Embryonic facial prominence (tissue), 1 donor: Measurements from ENCODE around the gene PNPLA7.

Experiments used
- DNase-seq: peaks from one replicate; pipeline ENCODE4 v3.0.0-alpha.2; 2016; ENCODE audit errors: extremely low spot score

Gene PNPLA7

DNA sequence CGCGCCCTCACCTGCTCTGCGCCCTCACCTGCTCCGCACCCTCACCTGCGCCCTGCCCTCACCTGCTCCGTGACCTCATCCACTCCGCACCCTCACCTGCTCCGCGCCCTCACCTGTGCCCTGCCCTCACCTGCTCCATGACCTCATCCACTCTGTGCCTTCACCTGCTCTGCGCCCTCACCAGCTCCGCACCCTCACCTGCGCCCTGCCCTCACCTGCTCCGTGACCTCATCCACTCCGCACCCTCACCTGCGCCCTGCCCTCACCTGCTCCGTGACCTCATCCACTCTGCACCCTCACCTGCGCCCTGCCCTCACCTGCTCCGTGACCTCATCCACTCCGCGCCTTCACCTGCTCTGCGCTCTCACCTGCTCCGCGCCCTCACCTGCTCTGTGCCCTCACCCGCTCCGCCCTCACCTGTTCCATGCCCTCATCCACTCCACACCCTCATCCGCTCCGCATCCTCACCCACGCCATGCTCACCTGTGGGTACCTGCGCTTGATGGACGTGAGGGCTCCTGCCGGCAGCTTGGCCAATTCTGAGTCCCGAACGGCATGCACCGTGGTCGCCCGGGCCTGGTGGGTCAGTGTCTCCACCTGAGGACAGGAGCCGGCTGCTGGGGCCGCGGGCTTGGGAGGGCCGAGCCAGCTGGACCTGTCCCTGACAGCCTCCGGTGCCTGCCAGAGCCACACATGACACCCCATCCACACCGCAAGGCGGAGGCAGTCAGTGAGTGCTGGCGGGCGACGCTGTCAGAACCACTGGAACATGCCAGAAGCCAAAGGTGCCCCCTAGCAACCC lies 55.5 kb downstream of the PNPLA7 start:
- DNase-seq = no peak

GRCh38 chr9:137494104-137494544 lies 56.1 kb downstream of the PNPLA7 start:
- no peak for DNase-seq

DNA sequence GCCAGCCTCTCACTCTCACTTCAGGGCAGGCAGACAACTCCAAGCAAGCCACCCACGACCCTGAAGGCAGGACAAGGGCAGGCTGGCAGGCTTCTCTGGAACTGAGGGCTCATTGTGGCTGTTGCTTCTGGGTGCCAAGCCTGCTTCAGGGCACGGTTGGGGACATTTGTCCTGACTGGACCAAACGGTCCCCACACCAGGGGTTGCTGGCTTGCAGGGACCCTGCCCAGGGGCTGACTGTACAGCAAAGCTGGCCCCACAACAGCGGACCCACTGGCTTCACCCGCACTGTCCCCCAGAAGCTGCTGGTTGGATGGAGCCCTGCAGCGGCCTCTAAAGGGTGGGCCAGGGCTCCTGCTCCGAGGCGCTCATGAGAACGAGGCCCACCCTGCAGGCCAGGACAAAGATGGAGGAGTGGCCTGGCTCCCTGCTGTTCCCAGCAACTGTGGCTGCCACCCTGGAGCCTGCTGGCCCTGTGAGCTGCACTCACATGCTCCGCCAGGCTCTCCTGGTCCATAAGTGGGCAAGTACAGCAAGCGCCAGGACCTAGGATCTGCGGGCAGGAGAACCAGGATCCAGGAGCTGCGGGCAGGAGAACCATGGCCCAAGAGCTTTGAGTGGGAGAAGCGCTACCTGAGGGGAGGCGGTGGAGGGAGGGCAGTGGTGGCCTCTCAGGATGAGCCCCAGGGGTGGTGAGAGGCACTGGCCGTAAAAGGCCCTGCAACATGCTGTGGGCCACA lies 56.7 kb downstream of the PNPLA7 start:
- no peak for DNase-seq

DNA sequence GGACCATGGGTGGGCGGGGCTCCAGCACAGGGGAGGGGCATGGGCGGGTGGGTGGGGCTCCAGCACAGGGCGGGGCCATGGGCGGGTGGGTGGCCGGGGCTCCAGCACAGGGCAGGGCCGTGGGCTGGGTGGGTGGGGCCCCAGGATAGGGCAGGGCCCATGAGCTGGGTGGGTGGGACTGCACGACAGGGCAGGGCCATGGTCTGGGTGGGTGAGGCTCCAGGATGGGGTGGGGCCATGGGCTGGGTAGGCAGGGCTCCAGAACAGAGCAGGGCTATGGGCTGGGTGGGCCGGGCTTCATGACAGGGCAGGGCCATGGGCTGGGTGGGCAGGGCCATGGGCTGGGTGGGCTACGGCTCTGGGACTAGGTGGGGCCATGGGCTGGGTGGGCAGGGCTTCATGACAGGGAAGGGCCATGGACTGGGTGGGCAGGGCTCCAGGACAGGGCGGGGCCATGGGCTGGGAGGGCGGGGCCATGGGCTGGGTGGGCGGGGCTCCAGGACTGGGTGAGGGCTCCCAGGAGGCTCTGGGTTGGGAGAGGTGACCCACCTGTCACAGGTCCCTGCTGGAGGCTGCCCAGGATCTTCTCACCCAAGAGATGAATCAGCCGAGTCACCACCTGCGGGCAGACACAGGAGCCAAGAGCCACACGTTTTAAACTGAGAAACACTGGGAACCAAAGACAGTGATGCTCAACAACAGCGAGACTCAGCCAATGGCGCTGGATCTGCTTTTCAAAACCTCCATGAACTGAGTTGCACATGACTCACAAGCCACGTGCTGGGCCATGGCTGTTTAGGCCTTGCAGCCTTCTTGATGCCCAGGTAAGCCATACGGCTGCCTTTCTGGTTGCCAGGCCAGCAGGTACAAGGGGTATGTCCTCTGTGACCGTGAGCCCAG lies 57.5 kb downstream of the PNPLA7 start:
- no peak for DNase-seq

- DNase-seq = no peak
Measured at GRCh38 chr9:137491735-137492432, 58.3 kb downstream of the PNPLA7 start.

DNA sequence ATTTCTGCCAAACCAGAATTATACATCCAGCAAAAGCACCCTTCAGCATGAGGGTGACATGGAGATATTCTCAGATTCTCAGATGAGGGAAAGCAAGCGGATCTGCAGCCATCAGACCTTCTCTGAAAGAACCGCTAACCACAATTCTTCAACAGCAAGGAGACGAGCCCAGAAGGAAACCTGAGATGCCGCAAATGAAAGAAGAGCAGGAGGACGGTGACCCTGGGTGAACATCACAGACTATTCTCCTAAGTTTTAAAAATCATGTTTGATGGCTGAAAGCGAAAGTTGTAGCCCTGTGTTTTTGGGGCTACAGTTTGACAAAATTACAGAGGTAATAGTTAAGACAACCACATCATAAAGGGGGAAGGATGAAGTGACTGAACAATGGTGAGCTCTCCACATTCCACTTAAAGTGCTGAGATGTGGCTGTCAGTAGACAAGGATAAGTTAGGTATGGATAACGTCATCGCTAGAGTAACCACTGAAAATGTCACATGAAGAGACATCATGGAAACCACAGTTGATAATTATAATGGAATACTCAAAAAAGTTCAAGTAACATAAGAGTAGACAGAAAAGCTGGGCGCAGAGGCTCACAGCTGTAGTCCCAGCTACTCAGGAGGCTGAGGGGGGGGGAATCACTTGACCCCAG lies 59.5 kb downstream of the PNPLA7 start:
- DNase-seq = no peak

- no peak for DNase-seq
Measured at GRCh38 chr9:137488906-137489305, 61.3 kb downstream of the PNPLA7 start.

- DNase-seq = no peak
Measured at GRCh38 chr9:137488327-137488653, 61.9 kb downstream of the PNPLA7 start.

GRCh38 chr9:137487454-137488326 lies 62.5 kb downstream of the PNPLA7 start:
- DNase-seq = no peak

GRCh38 chr9:137486545-137487453 lies 63.4 kb downstream of the PNPLA7 start:
- DNase-seq = no peak

GRCh38 chr9:137486141-137486490 lies 64.1 kb downstream of the PNPLA7 start:
- no peak for DNase-seq

GRCh38 chr9:137485343-137486140 lies 64.7 kb downstream of the PNPLA7 start:
- DNase-seq = no peak

DNA sequence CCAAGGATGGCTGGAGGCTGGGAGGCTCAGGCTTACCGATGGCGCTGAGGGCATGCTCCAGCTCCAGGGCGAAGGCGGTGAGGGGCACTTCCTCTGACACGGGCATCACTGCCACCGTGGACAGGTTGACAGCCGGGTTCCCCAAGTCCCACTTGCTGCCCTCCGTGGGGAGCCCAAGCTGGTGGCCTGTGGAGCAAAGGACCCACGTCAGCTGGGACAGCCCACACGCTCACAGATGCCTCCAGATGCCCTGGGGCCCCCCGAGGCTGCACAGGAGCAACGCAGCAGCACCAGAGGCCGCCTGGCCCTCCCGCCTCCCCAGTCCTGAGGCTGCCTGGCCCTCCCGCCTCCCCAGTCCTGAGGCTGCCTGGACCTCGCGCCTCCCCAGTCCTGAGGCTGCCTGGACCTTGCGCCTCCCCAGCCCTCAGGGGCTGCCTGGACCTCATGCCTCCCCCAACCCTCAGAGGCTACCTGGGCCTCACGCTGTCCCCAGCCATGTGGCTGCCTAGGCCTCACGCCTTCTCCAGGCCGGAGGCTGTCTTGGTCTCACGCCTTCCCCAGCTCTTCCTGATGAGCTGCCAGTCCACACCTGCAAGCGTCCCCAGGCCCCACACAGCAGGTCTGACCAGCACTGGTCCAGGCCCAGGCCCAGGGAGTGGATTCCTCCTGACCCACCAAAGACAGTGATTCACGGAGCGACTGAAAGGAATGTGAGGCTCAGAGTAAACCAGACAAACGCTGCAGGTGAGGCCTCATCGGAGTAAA lies 65.5 kb downstream of the PNPLA7 start:
- DNase-seq = no peak

DNA sequence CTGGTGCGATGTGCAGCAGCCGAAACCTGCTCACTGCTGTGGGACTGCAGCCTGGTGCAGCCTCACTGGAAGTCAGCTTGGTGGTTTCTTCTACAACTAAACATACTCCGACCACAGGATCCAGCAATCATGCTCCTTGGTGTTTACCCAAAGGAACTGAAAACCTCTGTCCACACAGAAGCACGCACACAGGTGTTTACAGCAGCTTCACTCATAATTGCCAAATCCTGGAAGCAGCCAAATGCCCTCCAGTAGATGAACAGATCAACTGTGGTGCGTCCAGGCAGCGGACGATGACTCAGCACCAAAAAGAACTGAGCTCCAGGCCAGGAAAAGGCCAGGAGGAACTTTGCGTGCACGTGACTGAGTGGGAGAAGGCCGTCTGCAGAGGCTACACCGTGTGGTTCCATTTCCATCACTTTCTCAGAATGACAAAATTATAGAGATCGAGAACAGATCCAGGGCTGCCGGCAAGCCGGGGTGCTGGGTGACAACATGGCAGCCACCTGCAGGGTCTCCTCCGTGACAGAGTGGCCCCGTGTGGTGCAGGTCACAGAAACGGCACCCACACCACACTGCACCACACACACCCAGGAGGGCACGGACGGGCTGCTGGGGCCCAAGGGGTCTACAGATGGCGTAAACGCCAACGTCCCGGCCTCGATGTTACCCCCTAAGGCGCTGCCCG lies 68.0 kb downstream of the PNPLA7 start:
- DNase-seq = no peak

- no peak for DNase-seq
Measured at GRCh38 chr9:137480686-137481683, 69.2 kb downstream of the PNPLA7 start.
